Uterus (tissue), 2 donors: Measurements from ENCODE around the gene TAS2R60.

ENCODE experiments used
- POLR2A ChIP-seq, 2 donors: fragments of 450-650 bp; IDR thresholded peaks; one replicate each; pipeline ENCODE4 v1.6.1; 2016; ENCODE audit warnings: antibody characterized with exemption in 2 of 2, mild to moderate bottlenecking in 1 of 2, moderate library complexity in 1 of 2
- TF ChIP-seq, protein P1 (sequence below), 4 experiments: fragments of 200-600 bp in 2 of 4; fragments of 450-650 bp in 2 of 4; sonication (generic) in 2 of 4; IDR thresholded peaks; one replicate each; pipeline ENCODE4 v1.5.1; 2016 to 2019; ENCODE audit warnings: antibody characterized with exemption in 4 of 4, mild to moderate bottlenecking in 2 of 4, moderate library complexity in 1 of 4

DNA sequence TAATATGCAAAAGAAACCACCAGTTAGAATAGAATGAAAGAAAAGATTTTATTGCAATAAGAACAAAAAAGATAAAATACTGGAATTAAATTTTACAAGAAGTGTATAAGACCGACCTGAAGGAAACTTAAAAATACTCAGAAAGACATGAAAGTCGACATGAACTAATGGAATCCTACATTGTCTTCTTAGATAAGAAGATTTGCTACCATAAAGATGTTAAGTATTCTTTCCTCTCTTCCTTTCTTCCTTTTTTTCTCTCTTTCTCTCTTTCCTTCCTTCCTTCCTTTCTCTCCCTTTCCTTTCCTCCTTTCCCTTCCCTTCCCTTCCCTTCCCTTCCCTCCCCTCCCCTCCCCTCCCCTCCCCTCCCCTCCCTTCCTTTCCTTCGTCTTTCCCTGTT lies 6.5 kb downstream of the TAS2R60 start:
- TF ChIP-seq, protein P1, sequence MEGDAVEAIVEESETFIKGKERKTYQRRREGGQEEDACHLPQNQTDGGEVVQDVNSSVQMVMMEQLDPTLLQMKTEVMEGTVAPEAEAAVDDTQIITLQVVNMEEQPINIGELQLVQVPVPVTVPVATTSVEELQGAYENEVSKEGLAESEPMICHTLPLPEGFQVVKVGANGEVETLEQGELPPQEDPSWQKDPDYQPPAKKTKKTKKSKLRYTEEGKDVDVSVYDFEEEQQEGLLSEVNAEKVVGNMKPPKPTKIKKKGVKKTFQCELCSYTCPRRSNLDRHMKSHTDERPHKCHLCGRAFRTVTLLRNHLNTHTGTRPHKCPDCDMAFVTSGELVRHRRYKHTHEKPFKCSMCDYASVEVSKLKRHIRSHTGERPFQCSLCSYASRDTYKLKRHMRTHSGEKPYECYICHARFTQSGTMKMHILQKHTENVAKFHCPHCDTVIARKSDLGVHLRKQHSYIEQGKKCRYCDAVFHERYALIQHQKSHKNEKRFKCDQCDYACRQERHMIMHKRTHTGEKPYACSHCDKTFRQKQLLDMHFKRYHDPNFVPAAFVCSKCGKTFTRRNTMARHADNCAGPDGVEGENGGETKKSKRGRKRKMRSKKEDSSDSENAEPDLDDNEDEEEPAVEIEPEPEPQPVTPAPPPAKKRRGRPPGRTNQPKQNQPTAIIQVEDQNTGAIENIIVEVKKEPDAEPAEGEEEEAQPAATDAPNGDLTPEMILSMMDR (IDR thresholded peaks at IDR 0.05): no peak
- no peak for TF ChIP-seq POLR2A (IDR thresholded peaks at IDR 0.05)
